Heart left ventricle (tissue), 16 donors: ENCODE measurements around the gene PSAT1. TPM values are rescaled to one million over a fixed set of nuclear protein-coding genes. Genes with fewer than 3 reads are reported as not detected.

Source experiments
- ATAC-seq, 4 donors: fragments of 200-7000 bp; cut with Tn5 transposase; one replicate each; pipeline ENCODE4 v1.9.1; 2020 to 2022; ENCODE audit warnings: moderate library complexity in 4 of 4, mild to moderate bottlenecking in 3 of 4, moderate number of reproducible peaks in 1 of 4
- DNase-seq, 5 donors: peaks; one replicate each; pipeline ENCODE4 v3.0.0-alpha.2; 2020
- H3K27ac ChIP-seq, 12 donors: fragments of 200-600 bp; sonication (generic) in 4 of 12; one replicate each; pipeline versions ENCODE4 v1.5.0 to v1.8.0; 2016 to 2022; ENCODE audit warnings: mild to moderate bottlenecking in 2 of 12
- H3K27me3 ChIP-seq, 9 donors: fragments of 200-600 bp; sonication (generic) in 2 of 9; one replicate each; pipeline versions ENCODE4 v1.5.1 to v1.8.0; 2016 to 2022; ENCODE audit warnings: mild to moderate bottlenecking in 3 of 9
- H3K36me3 ChIP-seq, 9 donors: fragments of 200-600 bp; sonication (generic) in 2 of 9; one replicate each; pipeline versions ENCODE4 v1.5.0 to v1.8.0; 2018 to 2022; ENCODE audit warnings: mild to moderate bottlenecking in 2 of 9
- H3K4me1 ChIP-seq, 12 donors: fragments of 200-600 bp; sonication (generic) in 4 of 12; one replicate each; pipeline versions ENCODE4 v1.5.0 to v1.8.0; 2016 to 2022; ENCODE audit warnings: mild to moderate bottlenecking in 3 of 12
- H3K4me3 ChIP-seq, 12 donors: fragments of 200-600 bp; sonication (generic) in 4 of 12; one replicate each; pipeline versions ENCODE4 v1.5.0 to v1.8.0; 2017 to 2022; ENCODE audit warnings: mild to moderate bottlenecking in 9 of 12, moderate library complexity in 4 of 12
- H3K9me3 ChIP-seq, 12 donors: fragments of 200-600 bp; sonication (generic) in 4 of 12; one replicate each; pipeline versions ENCODE4 v1.5.0 to v1.8.0; 2016 to 2022; ENCODE audit warnings: mild to moderate bottlenecking in 1 of 12
- POLR2A ChIP-seq, 2 donors: fragments of 450-650 bp; IDR thresholded peaks; one replicate each; pipeline ENCODE4 v1.6.1; 2017; ENCODE audit warnings: antibody characterized with exemption in 2 of 2, mild to moderate bottlenecking in 2 of 2, moderate library complexity in 2 of 2
- WGBS, 4 donors: extraction: QIAGEN DNeasy Blood & Tissue Kit in 2 of 4; methylation state at CpG; one replicate each; pipeline versions ENCODE4 v1.1.5 to v1.1.7; 2013 to 2018; 5-methylcytosine and 5-hydroxymethylcytosine counted together
- intact Hi-C, 10 donors: fragments of 100-400 bp; cut with DNase I; formaldehyde crosslinking; loops; one replicate each; pipeline versions ENCODE4 v1.11.1 to v1.14.2; 2022
- polyA plus RNA-seq, 2 donors: library from polyadenylated mRNA; stranded (reverse); fragments of 200-250 nt; gene quantifications; one replicate each; pipeline ENCODE4 v1.2.3, GENCODE V29; 2013
- total RNA-seq, 9 donors: library from RNA; depleted of rRNA in 2 of 9; stranded (reverse); fragments of >200 nt in 2 of 9; fragmentation: NEBNext Ultra II Directional in 3 of 9; extraction: Animal tissue kit (Norgen Biotek cat#: 25700) in 3 of 9; gene quantifications; one replicate each; pipeline versions ENCODE4 v1.1.0 to v1.2.4, GENCODE V29; 2016 to 2023
- TF ChIP-seq, protein P1 (sequence below), 12 donors: fragments of 200-600 bp; sonication (generic) in 4 of 12; IDR thresholded peaks; one replicate each; pipeline versions ENCODE4 v1.5.0 to v1.8.0; 2018 to 2022; ENCODE audit warnings: antibody characterized with exemption in 12 of 12, mild to moderate bottlenecking in 5 of 12
- donor health status: ischemic (EF 13 %, LVEDD 7.1; RV severe dilation, severe dysfunction).
- donor health status: healthy with polysubstance abuse.
- donor health status: DM: no; HTN: yes; CAD: no.
- donor health status: DM: no; HTN: no; CAD: no.
- donor health status: ischemic (EF 25% LVEDD 6.9; RV normal size, moderate dysfunction).
- donor health status: ischemic (EF 25% LVEDD 5.7; RV mildly dilated, moderate dysfunction).
- donor health status: healthy.
- donor health status: DM: yes; HTN: yes; CAD: no.
- donor health status: ischemic (EF 35%, LVEDD 5.7; RV mildly dilated, moderate dysfunction).
- donor health status: nonischemic (EF 11% LVEDD 7.7; RV severe dilation, severe dysfunction).
- donor health status: DM: yes; HTN: yes; CAD: no.
- donor health status: PGD.
- donor health status: ischemic (EF 29% LVEDD 5.4; RV normal size, mild dysfunction).
- donor health status: nonischemic (EF 23%, LVEDD 6.1; RV moderate dilation, normal function).

Gene PSAT1
- total and polyA plus RNA-seq, 11 donors: 0.20 to 3.1 (median 0.62) TPM

DNA sequence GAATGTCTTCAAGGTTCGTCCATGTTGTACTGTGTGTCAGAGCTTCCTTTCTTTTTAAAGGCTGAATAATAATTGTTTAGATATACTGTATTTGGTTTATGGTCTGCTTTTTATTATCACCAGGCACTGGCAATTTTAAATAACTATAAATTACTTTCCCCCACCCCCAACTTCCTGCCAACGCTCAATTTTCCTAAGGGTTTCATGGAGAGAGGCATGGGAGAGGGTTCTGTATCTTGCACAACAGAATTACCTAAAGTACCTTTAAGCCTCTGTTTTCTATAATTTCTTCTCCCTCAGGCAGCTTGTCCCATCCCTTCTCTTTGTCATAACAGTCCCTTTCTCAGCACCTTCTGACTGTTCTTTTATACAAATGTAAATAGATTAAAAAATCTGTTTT lies 10.4 kb downstream of the PSAT1 start:
- DNase-seq (no peak), ATAC-seq (no peak)
- H3K27me3 ChIP-seq: peaks cover 0 to 3% (median 0%) of the 10 kb centered on the region in 9 donors
- WGBS, 4 donors: 69 to 88% (median 82%) methylated on average over 2 of the region's 2 CpGs
- H3K27ac ChIP-seq: no peak overlapping the region
- H3K36me3 ChIP-seq: no peaks in the 10 kb centered on the region
- no peaks in the 10 kb centered on the region for H3K4me1 ChIP-seq
- no peak overlapping the region for H3K4me3 ChIP-seq
- no peaks in the 10 kb centered on the region for H3K9me3 ChIP-seq
- TF ChIP-seq POLR2A (IDR thresholded peaks at IDR 0.05): no peak
- TF ChIP-seq, protein P1, sequence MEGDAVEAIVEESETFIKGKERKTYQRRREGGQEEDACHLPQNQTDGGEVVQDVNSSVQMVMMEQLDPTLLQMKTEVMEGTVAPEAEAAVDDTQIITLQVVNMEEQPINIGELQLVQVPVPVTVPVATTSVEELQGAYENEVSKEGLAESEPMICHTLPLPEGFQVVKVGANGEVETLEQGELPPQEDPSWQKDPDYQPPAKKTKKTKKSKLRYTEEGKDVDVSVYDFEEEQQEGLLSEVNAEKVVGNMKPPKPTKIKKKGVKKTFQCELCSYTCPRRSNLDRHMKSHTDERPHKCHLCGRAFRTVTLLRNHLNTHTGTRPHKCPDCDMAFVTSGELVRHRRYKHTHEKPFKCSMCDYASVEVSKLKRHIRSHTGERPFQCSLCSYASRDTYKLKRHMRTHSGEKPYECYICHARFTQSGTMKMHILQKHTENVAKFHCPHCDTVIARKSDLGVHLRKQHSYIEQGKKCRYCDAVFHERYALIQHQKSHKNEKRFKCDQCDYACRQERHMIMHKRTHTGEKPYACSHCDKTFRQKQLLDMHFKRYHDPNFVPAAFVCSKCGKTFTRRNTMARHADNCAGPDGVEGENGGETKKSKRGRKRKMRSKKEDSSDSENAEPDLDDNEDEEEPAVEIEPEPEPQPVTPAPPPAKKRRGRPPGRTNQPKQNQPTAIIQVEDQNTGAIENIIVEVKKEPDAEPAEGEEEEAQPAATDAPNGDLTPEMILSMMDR (IDR thresholded peaks at IDR 0.05): no peak
- intact Hi-C loops: no loop called here

DNA sequence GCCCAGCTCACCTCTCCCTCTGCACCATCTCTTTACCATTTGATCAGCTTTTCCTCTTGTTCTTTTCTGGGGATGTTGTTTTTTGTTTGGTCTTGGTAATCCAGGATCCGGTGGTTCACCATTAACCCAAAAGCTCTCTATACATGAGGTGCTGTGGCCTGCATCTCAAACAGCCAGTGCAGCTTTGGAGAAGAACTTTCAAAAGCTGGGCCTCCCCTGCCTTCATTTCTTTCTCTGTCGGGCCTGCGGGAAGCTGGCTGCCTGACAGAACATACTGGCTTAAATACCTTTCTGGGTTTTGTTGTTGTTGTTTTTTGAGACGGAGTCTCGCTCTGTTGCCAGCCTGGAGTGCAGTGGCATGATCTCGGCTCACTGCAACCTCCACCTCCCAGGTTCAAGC lies 12.1 kb downstream of the PSAT1 start:
- H3K27me3 ChIP-seq: no peaks in the 10 kb centered on the region
- WGBS, 4 donors: 79 to 95% (median 88%) methylated on average over 6 of the region's 6 CpGs
- no peak overlapping the region for H3K4me3 ChIP-seq
- no peaks in the 10 kb centered on the region for H3K9me3 ChIP-seq
- TF ChIP-seq, protein P1 (IDR thresholded peaks at IDR 0.05): no peak
- no peak for TF ChIP-seq POLR2A (IDR thresholded peaks at IDR 0.05)
- no peak for ATAC-seq
- H3K36me3 ChIP-seq: no peaks in the 10 kb centered on the region
- no peaks in the 10 kb centered on the region for H3K4me1 ChIP-seq
- H3K27ac ChIP-seq: no peak overlapping the region
- intact Hi-C loops: no loop called here
- DNase-seq: no peak

DNA sequence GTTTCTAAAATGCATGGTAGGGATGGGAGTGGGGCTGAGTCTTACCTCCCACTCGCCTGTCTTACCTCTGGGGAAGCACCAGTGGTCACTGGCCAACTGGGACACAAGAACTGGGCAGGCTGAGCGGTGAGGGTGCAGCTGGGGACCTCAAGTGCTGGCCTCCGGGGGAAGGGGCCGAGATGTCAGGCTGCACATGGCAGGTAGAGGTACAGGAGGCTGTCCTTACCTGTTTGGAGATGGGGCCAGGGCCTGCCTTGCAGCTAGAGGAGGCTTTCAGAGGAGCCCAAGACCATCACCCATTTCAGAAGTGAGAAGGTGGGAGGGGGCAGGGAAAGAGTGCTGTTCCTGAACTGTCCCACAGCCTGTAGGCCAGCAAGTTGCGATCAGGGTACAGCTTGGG lies 14.2 kb downstream of the PSAT1 start:
- H3K27me3 ChIP-seq: no peaks in the 10 kb centered on the region
- no peaks in the 10 kb centered on the region for H3K9me3 ChIP-seq
- peaks cover 0 to 10% (median 0%) of the 10 kb centered on the region in 12 donors for H3K4me1 ChIP-seq
- no peak overlapping the region for H3K27ac ChIP-seq
- WGBS, 4 donors: 93 to 98% (median 96%) methylated on average over 5 of the region's 5 CpGs
- H3K36me3 ChIP-seq: no peaks in the 10 kb centered on the region
- intact Hi-C loops: no loop called here
- no peak for TF ChIP-seq POLR2A (IDR thresholded peaks at IDR 0.05)
- TF ChIP-seq, protein P1 (IDR thresholded peaks at IDR 0.05): no peak
- DNase-seq: no peak
- no peak for ATAC-seq
- no peak overlapping the region for H3K4me3 ChIP-seq

DNA sequence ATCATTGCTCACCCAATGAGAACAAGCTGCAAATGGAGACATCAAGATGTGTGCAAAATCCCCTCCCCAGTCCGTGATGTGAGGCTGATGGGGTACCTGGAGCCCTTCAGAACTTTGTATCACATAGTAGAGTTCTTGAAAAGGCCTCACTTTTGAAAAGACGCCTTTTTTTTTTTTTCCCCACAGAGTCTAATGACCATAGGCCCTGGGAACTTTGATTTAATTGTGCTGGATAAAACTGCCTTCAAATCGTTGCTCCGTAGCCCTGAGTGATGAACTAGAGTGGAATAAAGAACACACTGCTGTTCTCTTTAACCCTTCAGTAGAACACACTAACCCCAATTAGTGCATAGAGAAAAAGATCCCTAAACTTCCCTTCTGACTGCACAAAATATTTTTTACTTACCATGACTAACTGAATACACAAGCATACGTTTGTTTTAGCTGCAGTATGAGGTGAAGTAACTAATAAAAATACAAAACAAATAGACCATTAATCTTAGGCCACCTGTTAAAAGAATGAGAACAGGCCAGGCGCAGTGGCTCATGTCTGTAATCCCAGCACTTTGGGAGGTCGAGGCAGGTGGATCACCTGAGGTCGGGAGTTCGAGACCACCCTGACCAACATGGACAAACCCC lies 15.1 kb downstream of the PSAT1 start:
- ATAC-seq (no peak), DNase-seq (no peak)
- Histone ChIP-seq H3K27ac (no peak overlapping the region), H3K4me3 (no peak overlapping the region), H3K36me3 (no peaks in the 10 kb centered on the region), H3K27me3 (no peaks in the 10 kb centered on the region), H3K9me3 (no peaks in the 10 kb centered on the region), H3K4me1 (peaks cover 0 to 10% (median 0%) of the 10 kb centered on the region in 12 donors)
- no peak for TF ChIP-seq POLR2A (IDR thresholded peaks at IDR 0.05)
- TF ChIP-seq, protein P1 (IDR thresholded peaks at IDR 0.05): no peak
- 65 to 89% (median 79%) methylated on average over 9 of the region's 9 CpGs for WGBS, 4 donors
- intact Hi-C loops: no loop called here
